ENCODE data around the gene KCNQ5.

DNA sequence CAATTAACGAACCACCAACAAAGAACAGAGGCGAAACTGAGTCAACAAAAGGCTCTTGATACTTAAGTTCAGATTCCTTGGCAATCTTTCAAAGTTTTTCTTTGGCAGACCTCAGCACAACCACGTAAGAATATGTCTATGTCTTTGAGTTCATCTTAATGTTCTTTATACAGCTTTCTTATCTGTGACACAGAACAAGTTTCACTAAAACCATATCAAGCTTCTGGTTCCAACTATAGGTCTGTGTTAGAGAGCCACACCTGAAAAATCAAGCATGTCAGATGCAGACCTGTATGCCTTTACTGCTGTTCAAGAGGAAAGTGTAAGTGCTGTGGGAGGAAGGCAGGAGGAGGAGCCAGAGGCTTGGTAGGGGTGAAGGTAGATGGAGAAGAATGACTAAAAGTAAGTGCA lies 332.1 kb downstream of the KCNQ5 start:
- TF ChIP-seq CTCF (IDR thresholded peaks at IDR 0.05) (no peak), POLR2A (IDR thresholded peaks at IDR 0.05) (no peak)
